A204.1 (cell line): ENCODE data around the gene RNF225.
A peak's percentile ranks its signal among the peaks of the same experiment; 100 is the strongest.
"Not testable (repeated sequence)": the region's sequence is repeated elsewhere in the genome, so short reads cannot be mapped to it uniquely, and the experiment has no call there.

Experiments used
- FAIRE-seq: peaks from 2 replicates; lab custom pipeline; 2012; peaks lifted over from hg19 to GRCh38; lab: Jason Lieb, UNC

Gene RNF225

DNA sequence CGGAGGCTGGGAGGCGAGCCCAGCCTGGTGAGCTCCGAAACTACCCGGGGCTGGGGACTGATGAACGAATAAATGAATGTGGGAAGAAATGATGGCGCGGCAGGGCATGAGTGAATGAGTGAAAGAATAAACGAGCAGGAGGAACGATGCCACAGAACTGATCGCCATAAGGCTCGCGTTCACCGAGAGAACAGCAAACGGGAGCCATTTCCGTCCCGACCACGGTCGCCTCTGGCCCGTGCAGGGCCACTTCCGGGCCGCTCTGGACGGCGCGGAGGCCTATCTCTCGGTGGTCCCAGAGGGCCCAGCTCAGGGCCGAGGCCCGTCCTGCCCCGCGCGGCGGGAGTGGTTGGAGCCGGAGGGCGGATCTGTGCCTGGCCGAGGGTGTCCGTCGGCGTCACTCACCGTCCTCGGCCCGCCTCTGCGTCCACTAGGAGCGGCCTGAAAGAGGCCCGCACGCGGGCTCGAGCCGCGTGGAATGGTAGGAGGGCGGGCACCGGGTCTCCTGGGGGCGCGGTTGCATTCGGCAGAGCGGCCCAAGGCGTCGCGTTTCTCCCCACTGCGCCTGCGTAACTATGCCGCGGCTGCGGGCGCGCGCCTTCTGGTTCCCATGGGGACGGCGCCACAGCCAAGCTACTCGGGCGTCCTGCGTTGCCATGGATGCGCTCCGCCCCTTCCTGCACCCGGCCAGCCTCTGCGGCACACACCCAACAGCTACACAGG lies 33.0 kb upstream of the RNF225 start, which contains the start of gene ZNF497:
Gene ZNF497, minus strand, starts transcription at position 480 of the 723 bp plus-strand sequence. CDS start 5,116 bp downstream, outside the sequence.
- peak; percentile 94 for FAIRE-seq

DNA sequence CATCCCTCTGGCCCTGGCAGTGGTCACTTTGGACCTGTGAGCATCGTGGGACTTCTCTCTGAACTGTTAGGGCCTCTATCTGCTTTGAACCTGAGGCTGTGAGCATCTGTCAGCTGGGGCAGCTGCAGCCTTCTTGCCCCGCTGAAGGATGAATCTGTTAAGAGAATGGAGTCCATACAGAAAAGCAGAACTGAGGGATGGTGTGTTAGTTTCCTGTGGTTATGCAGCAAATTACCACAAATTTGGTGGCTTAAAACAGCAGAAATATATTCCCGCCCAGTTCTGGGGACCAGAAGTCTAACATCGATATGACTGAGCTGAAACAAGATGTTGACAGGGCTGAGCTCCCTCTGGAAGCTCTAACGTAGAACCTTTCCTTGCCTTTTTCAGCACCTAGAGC lies 31.3 kb upstream of the RNF225 start:
- no peak for FAIRE-seq

DNA sequence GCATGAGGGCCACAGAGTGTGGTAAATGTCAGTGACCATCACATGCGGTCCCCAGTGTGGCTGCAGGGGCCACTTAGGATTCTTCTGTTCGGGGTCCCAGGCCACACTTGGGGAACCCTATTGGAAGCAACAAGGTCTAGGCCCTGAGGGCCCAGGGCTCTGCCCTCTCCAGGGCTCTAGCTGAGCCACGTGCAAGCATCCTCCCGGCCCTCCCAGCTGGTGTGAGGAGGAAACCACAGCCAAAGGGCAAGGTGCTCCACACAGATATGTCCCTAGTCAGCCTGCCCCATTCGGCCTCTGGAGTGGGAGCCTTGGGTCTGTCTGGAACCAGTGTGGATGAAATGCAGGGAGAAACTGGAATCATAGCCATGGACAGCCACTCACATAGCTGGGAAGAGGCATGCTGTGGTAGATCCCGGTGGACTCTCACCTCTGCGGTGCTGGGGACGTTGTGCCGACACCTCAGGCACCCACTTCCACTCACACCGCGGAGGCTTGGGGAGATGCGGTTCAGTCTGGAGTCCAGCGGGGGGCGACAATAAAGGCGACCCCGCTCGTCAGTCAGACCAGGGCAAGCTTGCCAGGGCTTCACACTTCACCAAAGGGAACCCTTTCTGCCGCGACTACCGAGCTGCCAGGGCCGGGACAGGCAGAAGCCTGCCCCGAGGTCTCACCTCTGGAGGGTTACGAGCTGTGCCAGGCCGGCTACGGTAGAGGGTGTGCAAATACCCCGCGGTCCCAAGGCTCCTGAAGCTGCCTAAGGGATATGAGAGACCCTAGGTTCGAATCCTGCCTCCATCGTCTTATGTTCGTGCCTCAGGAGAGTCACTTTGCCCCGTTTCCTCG lies 28.6 kb upstream of the RNF225 start:
- no peak for FAIRE-seq

DNA sequence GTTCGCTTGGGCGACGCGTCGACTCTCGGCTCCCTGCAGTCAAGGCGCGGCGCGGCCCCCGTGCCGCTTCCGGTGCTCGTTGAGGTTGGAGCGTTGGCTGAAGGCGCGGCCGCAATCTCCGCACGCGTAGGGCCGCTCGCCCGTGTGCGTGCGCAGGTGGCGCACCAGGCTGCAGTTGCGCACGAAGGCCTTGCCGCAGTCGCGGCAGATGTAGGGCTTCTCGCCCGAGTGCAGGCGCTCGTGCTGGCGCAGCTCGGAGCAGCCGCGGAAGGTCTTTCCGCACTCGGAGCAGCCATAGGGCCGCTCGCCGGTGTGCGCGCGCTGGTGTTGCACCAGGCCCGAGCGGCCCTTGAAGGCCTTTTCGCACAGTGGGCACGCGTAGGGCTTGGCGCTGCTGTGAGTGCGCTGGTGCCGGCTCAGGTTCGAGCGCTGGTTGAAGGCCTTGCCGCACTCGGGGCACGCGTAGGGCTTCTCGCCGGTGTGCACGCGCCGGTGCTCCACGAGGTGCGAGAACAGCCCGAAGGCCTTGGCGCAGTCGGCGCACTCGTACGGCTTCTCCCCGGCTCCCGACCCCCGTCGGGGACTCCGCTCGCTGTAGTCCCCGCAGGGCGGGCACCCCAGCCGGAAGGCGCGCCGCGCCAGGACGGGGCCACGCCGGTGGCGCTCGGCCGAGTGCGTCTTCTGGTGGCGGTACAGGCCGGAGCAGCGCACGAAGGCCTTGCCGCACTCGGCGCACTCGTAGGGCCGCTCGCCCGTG lies 27.6 kb upstream of the RNF225 start:
- FAIRE-seq = no peak

DNA sequence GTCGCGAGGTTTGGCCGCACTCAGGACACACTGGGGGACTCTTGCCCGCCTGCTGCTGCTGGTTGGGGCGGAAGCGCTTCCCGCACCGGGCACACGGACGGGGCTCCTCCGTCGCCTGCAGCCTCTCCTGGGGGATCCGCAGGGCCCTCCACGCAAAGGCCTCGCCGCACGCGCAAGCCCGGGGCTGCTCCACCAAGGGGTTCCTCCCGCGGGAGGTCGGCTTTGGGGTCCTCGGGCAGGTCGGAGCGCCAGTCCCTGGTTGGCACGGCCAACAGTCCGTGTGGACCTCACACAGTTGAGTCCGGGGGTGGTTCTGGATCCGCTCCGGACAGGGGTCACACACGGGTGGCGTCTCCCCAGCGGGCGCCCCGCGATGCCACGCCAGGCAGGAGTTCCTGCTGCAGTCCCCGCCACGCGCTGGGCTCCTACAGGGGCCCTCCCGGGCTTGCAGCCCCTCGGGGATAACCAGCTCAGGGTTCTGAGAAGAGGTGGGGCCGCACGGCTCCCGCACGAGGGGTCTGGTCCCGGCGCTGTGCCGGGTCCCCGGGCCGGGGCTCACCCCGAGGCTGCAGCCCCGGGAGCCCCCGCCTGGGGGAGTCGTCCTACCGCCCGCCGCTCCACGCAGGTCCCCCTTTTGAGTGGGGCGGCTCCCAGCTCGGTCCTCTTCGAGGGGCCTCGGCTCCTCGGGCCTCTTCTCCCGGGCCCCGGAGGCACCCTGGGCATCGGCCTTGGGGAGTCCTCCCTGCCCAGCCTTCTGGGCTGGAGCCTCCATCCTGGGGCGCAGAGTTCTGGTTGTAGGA lies 26.7 kb upstream of the RNF225 start:
- no peak for FAIRE-seq

DNA sequence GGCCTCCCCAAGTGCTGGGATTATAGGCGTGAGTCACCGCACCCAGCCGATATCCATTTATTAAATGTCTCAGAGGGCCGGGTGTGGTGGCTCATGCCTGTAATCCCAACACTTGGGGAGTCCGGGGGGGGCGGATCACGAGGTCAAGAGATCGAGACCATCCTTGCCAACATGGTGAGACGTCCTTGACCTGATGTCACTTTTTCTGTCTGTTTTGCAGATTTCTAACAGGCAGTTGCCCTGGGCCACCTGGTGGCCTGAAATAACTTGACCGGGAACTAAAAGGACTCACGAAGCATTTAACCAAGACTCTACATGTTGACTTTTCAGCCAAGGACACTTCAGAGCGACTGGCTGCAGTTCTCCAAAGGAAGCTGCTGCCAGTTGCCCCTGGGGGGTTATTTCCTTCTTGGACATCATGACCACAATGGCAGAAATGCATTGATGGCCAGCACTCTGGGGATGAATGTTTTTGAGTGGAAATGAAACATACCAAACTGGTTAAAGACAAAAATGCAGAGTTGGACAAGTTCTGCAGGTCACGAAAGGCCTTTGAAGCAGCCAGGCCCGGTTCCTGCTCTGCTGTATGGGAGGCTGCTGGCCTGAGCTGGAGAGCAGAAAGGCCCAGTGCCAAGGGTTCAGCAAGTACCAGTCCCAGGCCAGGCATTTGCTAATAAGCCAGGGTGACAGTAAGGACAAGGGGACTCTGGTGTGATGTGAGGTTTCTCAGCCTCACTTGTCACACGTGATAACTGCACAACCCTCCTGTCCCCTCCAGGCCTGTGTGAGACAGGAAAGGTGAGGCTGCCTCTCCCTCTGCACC lies 22.9 kb upstream of the RNF225 start:
- FAIRE-seq = no peak

DNA sequence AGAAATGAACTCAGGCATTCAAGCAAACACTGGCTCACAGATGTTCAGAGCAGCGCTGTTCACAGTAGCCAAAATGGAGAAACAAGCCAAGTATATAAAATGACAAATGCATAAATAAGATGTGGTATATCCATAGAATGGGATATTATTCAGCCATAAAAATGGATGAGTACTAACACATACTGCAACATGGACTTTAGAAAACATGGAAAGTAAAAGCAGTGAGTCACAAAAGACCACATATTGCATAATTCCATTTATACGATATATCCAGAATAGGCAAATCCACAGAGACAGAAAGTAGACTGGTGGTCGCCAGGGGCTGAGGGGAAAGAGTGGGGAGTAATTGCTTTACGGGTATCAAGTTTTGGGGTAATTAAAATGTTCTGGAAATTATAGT lies 21.3 kb upstream of the RNF225 start:
- no peak for FAIRE-seq

DNA sequence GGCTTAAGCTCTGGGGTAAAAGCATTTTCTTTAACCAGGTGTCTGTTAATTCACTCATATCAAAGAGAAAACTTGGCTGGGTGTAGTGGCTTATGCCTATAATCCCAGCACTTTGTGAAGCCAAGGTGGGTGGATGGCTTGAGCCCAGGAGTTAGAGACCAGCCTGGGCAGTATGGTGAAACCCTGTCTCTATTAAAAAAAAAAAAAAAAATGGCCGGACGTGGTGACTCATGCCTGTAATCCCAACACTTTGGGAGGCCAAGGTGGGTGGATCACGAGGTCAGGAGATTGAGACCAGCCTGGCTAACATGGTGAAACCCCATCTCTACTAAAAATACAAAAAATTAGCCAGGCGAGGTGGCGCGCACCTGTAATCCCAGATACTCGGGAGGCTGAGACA lies 18.7 kb upstream of the RNF225 start:
- not testable (repeated sequence) for FAIRE-seq

DNA sequence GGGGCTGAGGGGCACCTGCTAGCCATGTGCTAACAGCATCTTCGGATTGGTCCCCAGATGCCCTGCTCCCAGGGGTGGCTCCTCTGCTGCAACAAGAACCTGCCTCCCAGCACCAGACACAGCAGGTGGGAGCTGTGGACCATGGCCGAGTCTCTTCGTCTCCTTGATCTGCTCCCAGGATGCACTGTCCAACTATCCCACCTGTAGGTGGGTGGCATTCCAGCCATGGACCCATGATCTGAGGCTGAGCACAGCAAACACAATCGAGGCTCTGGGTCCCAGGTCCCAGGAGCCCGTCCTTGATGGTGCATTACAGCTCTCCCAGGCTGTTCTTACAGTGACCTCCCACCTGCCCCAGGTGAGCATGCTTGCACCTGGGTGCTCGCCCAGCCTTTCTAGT lies 16.2 kb upstream of the RNF225 start:
- no peak for FAIRE-seq

DNA sequence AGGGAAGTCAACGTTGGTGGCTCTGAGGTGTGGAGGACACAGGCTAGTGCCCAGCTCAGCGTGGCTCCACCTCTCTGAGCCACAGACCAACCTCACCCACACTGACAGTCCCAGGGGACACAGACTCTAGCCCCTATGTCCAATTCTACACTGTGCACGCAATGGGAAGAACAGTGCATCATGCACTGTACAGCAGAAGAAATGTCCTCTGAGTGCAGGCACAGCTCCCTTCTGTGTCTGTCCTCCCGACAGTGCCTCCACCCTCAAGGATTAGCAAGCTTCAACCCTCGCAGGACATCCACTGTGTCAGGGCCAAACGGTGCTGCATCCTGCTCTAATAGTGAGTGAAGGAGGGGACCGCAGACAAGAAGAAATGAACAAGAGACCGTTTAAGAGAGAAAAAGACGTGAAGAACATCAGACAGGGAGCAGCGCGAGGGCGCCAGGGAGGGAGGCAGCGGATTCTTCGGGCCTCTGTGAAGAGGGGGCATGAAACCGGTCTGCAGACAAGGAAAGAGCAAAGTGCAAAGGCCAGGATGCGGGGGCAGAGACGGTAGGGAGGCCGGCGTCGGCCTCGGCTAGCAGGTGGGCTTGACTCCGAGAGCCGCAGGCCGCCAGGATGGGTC lies 15.3 kb upstream of the RNF225 start:
- FAIRE-seq = no peak

DNA sequence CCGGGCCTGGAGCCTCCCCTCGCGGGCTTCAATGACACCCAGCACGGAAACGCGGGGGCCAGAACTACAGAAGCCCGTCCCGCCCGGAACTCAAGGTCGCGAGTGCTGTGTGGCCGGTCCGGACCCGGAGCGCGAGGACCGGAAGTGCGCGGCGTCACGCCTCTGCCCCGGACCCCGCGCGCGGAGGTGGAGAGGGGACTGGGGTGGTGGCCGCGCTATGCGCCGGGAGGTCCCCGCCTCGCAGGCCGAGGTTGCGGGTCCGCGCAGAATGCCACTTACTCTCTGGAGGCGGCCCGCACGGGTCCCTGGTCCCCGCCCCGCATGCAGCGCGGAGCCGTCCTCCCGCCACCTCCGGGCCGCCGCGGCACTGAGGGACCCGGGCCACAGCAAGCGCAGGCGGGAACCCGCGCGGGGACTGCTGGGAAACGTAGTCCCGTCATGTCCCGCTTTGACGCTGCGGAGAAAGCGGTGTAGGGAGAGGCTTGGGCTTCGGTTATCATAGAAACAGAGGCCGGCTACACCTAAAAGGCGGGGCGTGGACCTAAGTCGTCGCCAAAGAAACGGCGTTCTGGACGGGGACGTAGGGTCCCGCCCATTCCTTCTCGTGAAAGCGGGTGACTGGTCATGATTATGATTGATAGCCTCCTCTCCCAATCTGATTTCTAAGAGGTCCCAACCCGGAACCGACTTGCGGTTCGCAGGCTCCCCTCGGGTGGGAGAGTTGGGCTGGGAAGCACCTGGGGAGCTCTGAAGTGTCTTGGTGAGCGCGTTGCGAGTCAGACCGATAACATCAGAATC lies 14.6 kb upstream of the RNF225 start, which contains the start of gene ZNF837:
Gene ZNF837, minus strand, starts transcription at position 369 of the 798 bp plus-strand sequence. CDS start 11,698 bp downstream, outside the sequence.
- peak; percentile 99 for FAIRE-seq

DNA sequence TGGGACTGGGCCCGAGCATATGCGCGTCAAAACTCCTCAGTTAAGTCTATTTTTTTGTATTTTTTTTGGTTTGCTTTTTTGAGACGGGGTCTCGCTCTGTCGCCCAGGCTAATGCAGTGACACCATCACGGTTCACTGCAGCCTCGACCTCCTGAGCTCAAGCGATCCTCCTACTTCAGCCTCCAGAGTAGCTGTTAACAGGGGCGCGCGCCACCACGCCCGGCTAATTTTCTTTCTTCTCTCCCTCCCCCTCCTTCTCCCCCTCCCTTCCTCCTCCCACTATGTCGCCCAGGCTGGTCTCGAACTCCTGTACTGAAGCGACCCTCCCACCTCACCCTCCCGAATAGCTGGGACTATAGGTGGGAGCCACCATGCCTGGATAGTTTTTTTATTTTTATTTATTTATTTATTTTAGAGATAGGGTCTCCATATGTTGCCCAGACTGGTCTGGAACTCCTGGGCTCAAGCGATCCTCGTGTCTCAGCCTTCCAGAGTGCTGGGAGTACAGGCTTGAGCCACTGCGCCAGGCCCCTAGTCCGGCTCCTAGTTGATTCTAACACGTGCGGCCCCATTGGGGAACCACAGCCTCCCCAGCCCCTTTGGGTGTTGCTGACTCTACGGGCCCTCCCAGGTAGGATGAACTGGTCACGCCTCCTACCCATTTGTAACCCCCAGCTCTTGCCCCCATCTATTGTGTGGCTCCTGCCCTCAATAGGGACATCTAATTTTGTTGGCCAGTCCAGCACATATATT lies 13.8 kb upstream of the RNF225 start:
- FAIRE-seq = no peak

DNA sequence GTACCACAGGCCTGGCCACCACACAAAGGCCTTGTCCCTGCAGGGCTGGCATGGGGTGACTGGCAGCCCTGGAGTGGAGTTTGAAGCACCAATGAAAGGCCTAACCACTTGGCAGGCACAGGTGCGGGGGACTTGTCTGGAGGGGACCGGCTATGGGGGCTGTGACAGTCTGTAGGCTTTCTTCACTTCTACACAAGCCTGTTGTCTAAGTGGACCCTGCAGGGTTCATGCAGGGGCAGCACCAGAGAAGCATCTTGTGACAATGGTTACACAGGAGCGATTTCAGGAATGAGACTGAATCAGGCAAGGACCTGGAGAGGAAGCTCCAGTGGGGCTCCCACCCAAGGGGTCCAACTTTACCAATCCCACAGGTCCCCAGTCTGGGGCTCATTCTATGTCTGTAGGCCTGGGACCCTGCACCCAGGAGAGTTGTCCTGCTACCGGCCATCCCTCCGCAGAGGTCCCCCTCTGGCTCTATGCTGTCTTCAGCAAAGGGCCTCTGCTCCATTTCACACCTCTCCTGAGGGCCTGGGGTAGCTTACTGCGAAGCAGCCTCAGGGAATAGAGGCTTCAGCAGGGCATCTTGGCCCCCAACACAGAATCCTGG lies 12.4 kb upstream of the RNF225 start:
- no peak for FAIRE-seq

DNA sequence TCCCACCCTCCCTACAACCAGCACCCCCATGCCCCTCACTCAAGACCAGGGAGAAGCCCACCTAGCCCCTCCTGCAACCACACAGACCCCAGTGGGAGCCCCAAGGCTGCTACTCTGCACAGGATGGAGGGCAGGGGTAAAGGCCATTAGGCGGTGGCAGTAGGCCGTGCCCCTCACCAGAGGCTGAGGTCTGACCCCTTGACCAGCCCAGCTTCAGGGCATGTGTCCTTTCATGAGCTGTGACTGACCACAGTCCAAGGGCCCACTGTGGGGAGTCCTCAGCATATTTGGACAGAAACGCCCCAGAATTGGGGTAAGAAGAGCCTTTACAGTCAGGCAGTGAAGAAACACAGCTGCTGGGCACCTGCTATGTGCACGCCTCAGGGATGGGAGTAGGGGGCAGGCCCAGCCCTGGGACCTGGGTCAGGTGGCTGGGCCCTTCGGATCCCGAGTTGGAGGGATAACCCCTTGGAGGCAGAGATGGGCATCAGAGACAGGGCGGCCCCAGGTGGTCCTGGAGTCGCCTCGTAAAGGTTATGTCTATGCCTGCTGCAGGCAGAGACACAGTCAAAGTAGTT lies 10.1 kb upstream of the RNF225 start:
- FAIRE-seq = no peak

DNA sequence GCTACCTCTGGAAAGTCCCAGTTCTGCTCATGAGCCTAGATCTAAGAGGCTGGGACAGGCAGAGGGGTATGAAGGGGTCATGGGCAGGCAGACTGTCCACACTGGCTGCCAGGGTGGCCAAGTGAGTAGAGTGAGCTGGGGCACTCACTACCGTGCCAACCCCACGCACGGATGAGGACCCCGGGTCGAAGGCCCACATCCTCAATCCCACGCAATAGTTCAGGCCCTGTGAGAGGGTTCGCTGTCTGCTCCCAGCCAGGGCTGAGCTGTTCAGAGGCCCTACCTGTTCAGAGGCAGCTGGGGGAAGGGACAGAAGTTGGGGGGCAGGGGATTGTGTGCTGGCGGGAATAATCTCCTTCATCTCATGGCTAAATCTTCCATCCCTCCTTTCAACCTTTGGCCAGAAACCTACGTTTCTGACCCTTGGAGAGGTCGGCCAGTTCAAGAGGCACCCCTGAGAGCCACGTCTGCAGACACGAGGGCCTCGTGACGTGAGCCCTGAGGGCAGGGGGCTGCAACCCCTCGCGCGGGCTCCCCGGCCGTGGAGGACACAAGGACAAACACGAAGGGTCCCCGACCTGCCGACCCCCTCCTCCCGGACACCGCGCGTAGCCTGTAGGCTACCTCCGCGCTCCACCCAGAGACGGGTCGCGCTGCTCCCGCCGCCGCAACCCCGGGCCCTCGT lies 9.4 kb upstream of the RNF225 start:
- FAIRE-seq = no peak

DNA sequence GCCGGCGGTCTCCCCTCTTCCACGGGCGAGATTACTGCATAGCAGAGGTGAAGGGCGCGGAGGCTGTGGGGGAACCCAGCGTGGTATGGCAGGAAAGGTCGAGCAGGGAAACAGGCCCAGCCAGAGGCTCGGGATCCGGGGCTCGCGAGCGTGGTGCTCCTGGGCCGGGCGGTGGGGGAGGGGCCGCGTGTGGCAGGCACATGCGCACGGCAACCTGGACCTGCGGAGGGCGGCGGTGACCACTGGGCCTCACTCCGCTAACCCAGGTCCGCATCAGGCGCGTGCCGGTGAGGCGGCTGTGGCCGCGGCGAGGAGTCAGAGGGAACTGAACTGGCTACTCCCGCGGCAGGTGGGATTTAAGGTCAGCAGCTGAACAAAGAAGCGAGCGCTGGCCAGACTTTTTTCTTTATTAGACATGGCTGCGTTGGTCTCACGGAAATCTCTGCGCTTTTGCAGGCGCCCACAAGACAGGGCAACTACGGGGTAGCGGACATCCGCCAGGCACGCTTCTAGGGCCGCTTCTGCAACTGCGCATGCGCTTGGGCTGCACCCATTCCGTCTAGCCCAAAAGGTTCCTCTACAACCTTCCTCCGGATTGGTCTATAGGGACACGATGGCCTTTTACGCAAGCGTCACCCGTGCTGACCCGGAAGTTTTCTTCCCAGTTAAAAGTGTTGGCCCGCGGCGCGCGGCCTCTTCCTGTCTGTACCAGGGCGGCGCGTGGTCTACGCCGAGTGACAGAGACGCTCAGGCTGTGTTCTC lies 8.7 kb upstream of the RNF225 start, which contains the start of gene RPS5:
Gene RPS5, plus strand, starts transcription at position 694 of the 762 bp plus-strand sequence. CDS start 869 bp downstream, outside the sequence.
- FAIRE-seq = peak; percentile 97
